Measurements from ENCODE around the gene ANTKMT.

DNA sequence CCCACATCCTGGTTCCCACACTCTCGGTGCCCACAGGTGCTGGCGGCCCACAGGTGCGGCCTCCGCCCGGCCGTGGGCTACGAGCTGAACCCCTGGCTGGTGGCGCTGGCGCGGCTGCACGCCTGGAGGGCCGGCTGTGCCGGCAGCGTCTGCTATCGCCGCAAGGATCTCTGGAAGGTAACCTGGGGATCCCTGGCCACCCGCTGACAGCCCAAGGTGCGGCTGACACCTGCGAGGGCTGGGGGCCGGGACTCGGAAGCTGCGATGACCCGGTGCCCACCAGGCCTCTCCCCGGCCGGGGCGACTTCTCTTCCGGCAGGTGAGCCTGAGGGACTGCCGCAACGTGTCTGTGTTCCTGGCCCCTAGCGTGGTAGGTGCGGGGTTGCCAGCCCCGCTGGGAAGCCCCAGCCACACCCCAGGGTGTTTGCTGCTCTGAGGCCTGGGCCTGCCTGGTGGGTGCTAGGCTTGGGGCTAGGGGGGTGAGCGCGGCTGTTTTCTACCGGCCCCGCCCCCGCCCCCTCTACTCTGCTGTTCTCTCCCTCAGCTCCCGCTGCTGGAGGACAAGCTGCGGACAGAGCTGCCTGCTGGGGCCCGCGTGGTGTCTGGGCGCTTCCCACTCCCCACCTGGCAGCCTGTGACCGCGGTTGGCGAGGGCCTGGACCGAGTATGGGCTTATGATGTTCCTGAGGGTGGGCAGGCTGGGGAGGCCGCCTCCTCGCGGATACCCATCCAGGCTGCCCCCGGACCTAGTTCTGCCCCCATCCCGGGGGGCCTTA is 1.0 kb downstream of the ANTKMT start:
- TF ChIP-seq EZH2 (IDR thresholded peaks at IDR 0.05; ENCODE audit: borderline replicate concordance, low read length), result no peak
- no peak for TF ChIP-seq CTCF (conservative IDR thresholded peaks at IDR 0.05 in 1 of 2, IDR thresholded peaks at IDR 0.05 in 1 of 2; ENCODE audit: extremely low read depth in 1 of 2, insufficient read depth in 1 of 2, low read depth in 1 of 2, low read length in 2 of 2)
